ENCODE results near the gene PSMB2. TPM values are rescaled to one million over a fixed set of nuclear protein-coding genes. Genes with fewer than 3 reads are reported as not detected.

The PSMB2 gene
- total and polyA plus RNA-seq, 2 donors from 2014 or later: 44.1 to 78.0 TPM

DNA sequence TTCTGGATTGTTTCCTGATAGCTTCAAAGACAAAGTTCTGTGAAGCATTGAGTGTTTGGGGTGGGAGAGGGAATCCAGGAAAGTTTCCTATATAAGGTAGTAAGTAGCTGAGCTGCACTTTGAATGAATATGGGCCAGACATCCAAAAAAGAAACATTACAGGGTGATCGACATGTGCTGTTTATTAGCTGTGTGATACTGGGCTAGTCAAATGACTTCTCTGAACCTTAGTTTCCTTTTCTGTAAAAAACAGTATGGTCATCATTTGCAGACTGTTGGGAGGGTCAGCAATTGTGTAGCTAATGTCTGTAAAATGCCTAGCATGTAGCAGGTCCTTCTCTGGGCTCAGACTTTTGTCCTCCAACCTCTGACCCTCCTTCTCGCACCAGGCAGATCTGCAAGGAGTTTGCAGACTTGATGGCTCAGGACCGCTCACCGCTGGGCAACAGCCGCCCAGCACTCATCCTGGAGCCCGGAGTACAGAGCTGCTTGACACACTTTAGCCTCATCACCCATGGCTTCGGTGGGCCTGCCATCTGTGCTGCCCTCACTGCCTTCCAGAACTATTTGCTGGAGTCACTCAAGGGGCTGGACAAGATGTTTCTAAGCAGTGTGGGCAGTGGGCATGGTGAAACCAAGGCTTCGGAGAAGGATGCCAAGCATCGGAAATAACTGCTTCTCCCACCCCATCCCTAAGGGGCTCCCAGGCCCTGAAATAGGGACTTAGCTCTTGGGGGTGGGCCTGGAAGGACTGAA lies 47.1 kb downstream of the PSMB2 start:
- Histone ChIP-seq H3K27me3 (ENCODE audit: control insufficient read depth, insufficient read depth, low read length) (no peaks in the 10 kb centered on the region), H3K4me3 (ENCODE audit: low read length in 3 of 3) (no peak overlapping the region), H3K9me3 (ENCODE audit: control insufficient read depth in 2 of 3, insufficient read depth in 1 of 3, low read length in 3 of 3) (no peaks in the 10 kb centered on the region), H3K36me3 (ENCODE audit: control insufficient read depth in 2 of 3, insufficient read depth in 3 of 3, low read length in 3 of 3) (peaks cover 0 to 2% (median 0%) of the 10 kb centered on the region in 3 donors), H3K4me1 (ENCODE audit: control insufficient read depth in 2 of 3, insufficient read depth in 2 of 3, low read depth in 1 of 3, low read length in 3 of 3) (no peaks in the 10 kb centered on the region), H3K9ac (ENCODE audit: low read length in 3 of 3) (no peak overlapping the region), H3K27ac (ENCODE audit: low read depth in 2 of 2, low read length in 2 of 2) (no peak overlapping the region)
- no peak for DNase-seq
- TF ChIP-seq CTCF (IDR thresholded peaks at IDR 0.05; ENCODE audit: borderline replicate concordance, extremely low read depth, insufficient read depth): no peak
- intact Hi-C loops (cut with DNase I): no loop called here
- FAIRE-seq: no peak

- Histone ChIP-seq H3K27me3 (ENCODE audit: control insufficient read depth, insufficient read depth, low read length) (no peaks in the 10 kb centered on the region), H3K4me3 (ENCODE audit: low read length in 3 of 3) (no peak overlapping the region), H3K4me1 (ENCODE audit: control insufficient read depth in 2 of 3, insufficient read depth in 2 of 3, low read depth in 1 of 3, low read length in 3 of 3) (no peaks in the 10 kb centered on the region), H3K27ac (ENCODE audit: low read depth in 2 of 2, low read length in 2 of 2) (no peak overlapping the region), H3K9ac (ENCODE audit: low read length in 3 of 3) (no peak overlapping the region), H3K9me3 (ENCODE audit: control insufficient read depth in 2 of 3, insufficient read depth in 1 of 3, low read length in 3 of 3) (no peaks in the 10 kb centered on the region), H3K36me3 (ENCODE audit: control insufficient read depth in 2 of 3, insufficient read depth in 3 of 3, low read length in 3 of 3) (peaks cover 0 to 2% (median 0%) of the 10 kb centered on the region in 3 donors)
- FAIRE-seq (no peak), DNase-seq (no peak)
- no peak for TF ChIP-seq CTCF (IDR thresholded peaks at IDR 0.05; ENCODE audit: borderline replicate concordance, extremely low read depth, insufficient read depth)
- intact Hi-C loops (cut with DNase I): no loop called here
Observed at GRCh38 chr1:35592991-35593769, 48.1 kb downstream of the PSMB2 start.

- TF ChIP-seq CTCF (IDR thresholded peaks at IDR 0.05; ENCODE audit: borderline replicate concordance, extremely low read depth, insufficient read depth): no peak
- intact Hi-C loops (cut with DNase I): no loop called here
- Histone ChIP-seq H3K9ac (ENCODE audit: low read length in 3 of 3) (no peak overlapping the region), H3K4me3 (ENCODE audit: low read length in 3 of 3) (no peak overlapping the region), H3K27me3 (ENCODE audit: control insufficient read depth, insufficient read depth, low read length) (no peaks in the 10 kb centered on the region), H3K27ac (ENCODE audit: low read depth in 2 of 2, low read length in 2 of 2) (no peak overlapping the region), H3K36me3 (ENCODE audit: control insufficient read depth in 2 of 3, insufficient read depth in 3 of 3, low read length in 3 of 3) (peaks cover 0 to 2% (median 0%) of the 10 kb centered on the region in 3 donors), H3K9me3 (ENCODE audit: control insufficient read depth in 2 of 3, insufficient read depth in 1 of 3, low read length in 3 of 3) (no peaks in the 10 kb centered on the region), H3K4me1 (ENCODE audit: control insufficient read depth in 2 of 3, insufficient read depth in 2 of 3, low read depth in 1 of 3, low read length in 3 of 3) (no peaks in the 10 kb centered on the region)
- FAIRE-seq (no peak), DNase-seq (no peak)
Observed at GRCh38 chr1:35591211-35591610, 50.1 kb downstream of the PSMB2 start.
